ENCODE data around the gene KRTAP29-1. TPM values are rescaled to one million over a fixed set of nuclear protein-coding genes. Genes with fewer than 3 reads are reported as not detected.

Gene KRTAP29-1
- total and polyA plus RNA-seq, 10 donors: not detected

GRCh38 chr17:41318231-41318630 lies 15.6 kb upstream of the KRTAP29-1 start:
- Histone ChIP-seq H3K4me1 (peaks cover 0 to 6% (median 0%) of the 10 kb centered on the region in 6 donors), H3K27ac (no peak overlapping the region), H3K36me3 (no peaks in the 10 kb centered on the region), H3K9me3 (peaks cover 0 to 18% (median 16%) of the 10 kb centered on the region in 8 donors), H3K4me3 (no peak overlapping the region), H3K27me3 (replicated peaks in 1 of 7) (peaks cover 0 to 14% (median 0%) of the 10 kb centered on the region in 7 donors)
- 41 to 72% (median 59%) methylated on average over 2 of the region's 2 CpGs for WGBS, 5 donors
- TF ChIP-seq POLR2A (IDR thresholded peaks at IDR 0.05): no peak
- no peak for TF ChIP-seq CTCF (IDR thresholded peaks at IDR 0.05 in 8 of 11, conservative IDR thresholded peaks at IDR 0.05 in 3 of 11)
- no peak for TF ChIP-seq POLR2AphosphoS5 (IDR thresholded peaks at IDR 0.05)
- intact Hi-C loops (cut with DNase I; ENCODE audit: low total_unique reads): no loop called here
- DNase-seq: no peak

GRCh38 chr17:41315814-41316445 lies 13.3 kb upstream of the KRTAP29-1 start:
- DNase-seq: no peak
- Histone ChIP-seq H3K27ac (no peak overlapping the region), H3K9me3 (peaks cover 0 to 18% (median 16%) of the 10 kb centered on the region in 8 donors), H3K4me1 (no peaks in the 10 kb centered on the region), H3K4me3 (no peak overlapping the region), H3K36me3 (no peaks in the 10 kb centered on the region), H3K27me3 (replicated peaks in 1 of 7) (peaks cover 0 to 14% (median 0%) of the 10 kb centered on the region in 7 donors)
- TF ChIP-seq POLR2A (IDR thresholded peaks at IDR 0.05) (no peak), POLR2AphosphoS5 (IDR thresholded peaks at IDR 0.05) (no peak), CTCF (IDR thresholded peaks at IDR 0.05 in 8 of 11, conservative IDR thresholded peaks at IDR 0.05 in 3 of 11) (no peak)
- intact Hi-C loops (cut with DNase I; ENCODE audit: low total_unique reads): no loop called here
- WGBS, 5 donors: 75 to 87% (median 82%) methylated on average over 13 to 17 of the region's 17 CpGs

- no peak within 1 kb of the TSS for H3K27ac ChIP-seq
- 84 to 91% (median 90%) methylated on average over 4 to 24 of the region's 24 CpGs for WGBS, 5 donors
- peaks cover 0 to 3% (median 0%) of the 10 kb centered on the region in 6 donors for H3K4me1 ChIP-seq
Observed at GRCh38 chr17:41315204-41315794, 12.6 kb upstream of the KRTAP29-1 start, which contains the start of gene KRTAP17-1. Gene KRTAP17-1, minus strand, starts transcription at chr17:41315710. Its CDS starts 60 bp downstream, at chr17:41315650.

More at GRCh38 chr17:41315204-41315794, 12.6 kb upstream of the KRTAP29-1 start, which contains the start of gene KRTAP17-1:
- TF ChIP-seq POLR2AphosphoS5 (IDR thresholded peaks at IDR 0.05) (no peak), CTCF (IDR thresholded peaks at IDR 0.05 in 8 of 11, conservative IDR thresholded peaks at IDR 0.05 in 3 of 11) (no peak), POLR2A (IDR thresholded peaks at IDR 0.05) (no peak)
- intact Hi-C loops (cut with DNase I; ENCODE audit: low total_unique reads): no loop called here
- Histone ChIP-seq H3K27me3 (replicated peaks in 1 of 7) (peaks cover 0 to 14% (median 0%) of the 10 kb centered on the region in 7 donors), H3K9me3 (peaks cover 0 to 14% (median 11%) of the 10 kb centered on the region in 8 donors), H3K4me3 (no peak within 1 kb of the TSS), H3K36me3 (no peaks in the 10 kb centered on the region)
- no peak for DNase-seq

Data from spleen (tissue), 11 donors.